Vagina (tissue), 2 donors: ENCODE results near the gene CDC42EP3. TPM values are rescaled to one million over a fixed set of nuclear protein-coding genes. Genes with fewer than 3 reads are reported as not detected.

ENCODE experiments used
- DNase-seq, 2 donors: peaks; one replicate each; pipeline ENCODE4 v3.0.0-alpha.2; 2017; ENCODE audit errors: extremely low spot score in 2 of 2
- H3K27ac ChIP-seq: fragments of 200-600 bp; sonication (generic); one replicate; pipeline ENCODE4 v1.5.1; 2019
- H3K27me3 ChIP-seq: fragments of 200-600 bp; sonication (generic); one replicate; pipeline ENCODE4 v1.5.1; 2019
- H3K36me3 ChIP-seq, 2 donors: fragments of 200-600 bp; sonication (generic); one replicate each; pipeline ENCODE4 v1.5.1; 2017 to 2019
- H3K4me1 ChIP-seq: fragments of 200-600 bp; sonication (generic); one replicate; pipeline ENCODE4 v1.5.1; 2019
- H3K4me3 ChIP-seq, 2 donors: fragments of 200-600 bp; sonication (generic); 1 replicate in 1 of 2; 2 replicates in 1 of 2; pipeline ENCODE4 v1.5.1; 2016 to 2019
- H3K9me3 ChIP-seq: fragments of 200-600 bp; sonication (generic); one replicate; pipeline ENCODE4 v1.5.1; 2019
- CTCF ChIP-seq, 3 experiments: fragments of 450-650 bp in 2 of 3; fragments of 200-600 bp in 1 of 3; sonication (generic) in 1 of 3; IDR thresholded peaks; one replicate each; pipeline ENCODE4 v1.5.1; 2017 to 2019; ENCODE audit warnings: antibody characterized with exemption in 3 of 3, mild to moderate bottlenecking in 2 of 3, moderate library complexity in 2 of 3
- POLR2A ChIP-seq, 2 donors: fragments of 450-650 bp; IDR thresholded peaks; one replicate each; pipeline ENCODE4 v1.6.1; 2017; ENCODE audit warnings: antibody characterized with exemption in 2 of 2, mild to moderate bottlenecking in 2 of 2, moderate library complexity in 2 of 2
- POLR2AphosphoS5 ChIP-seq, 2 donors: sonication (generic); formaldehyde crosslinking; IDR thresholded peaks; one replicate each; pipeline ENCODE4 v1.9.0; 2017; ENCODE audit warnings: antibody characterized with exemption in 2 of 2, mild to moderate bottlenecking in 2 of 2, low read depth in 1 of 2; ENCODE audit not compliant: insufficient read depth in 1 of 2
- intact Hi-C: fragments of 100-400 bp; cut with DNase I; formaldehyde crosslinking; loops from one replicate; pipeline ENCODE4 v1.15.1; 2023
- total RNA-seq: library from RNA; depleted of rRNA; stranded (reverse); fragments of >200 nt; gene quantifications from one replicate; pipeline ENCODE4 v1.2.3, GENCODE V29; 2016

CDC42EP3 gene
- total RNA-seq, 1 donor from 2014 or later: 44.4 TPM

GRCh38 chr2:37647971-37648330, 23.5 kb downstream of the CDC42EP3 start:
- H3K4me3 ChIP-seq: no peak overlapping the region
- no peaks in the 10 kb centered on the region for H3K27me3 ChIP-seq
- peaks cover 0 to 10% of the 10 kb centered on the region in 2 donors for H3K36me3 ChIP-seq
- H3K4me1 ChIP-seq: peaks cover 38% of the 10 kb centered on the region
- DNase-seq: no peak
- H3K9me3 ChIP-seq: no peaks in the 10 kb centered on the region
- intact Hi-C loops: no loop called here
- H3K27ac ChIP-seq: peak overlapping the region; percentile 40
- TF ChIP-seq POLR2AphosphoS5 (IDR thresholded peaks at IDR 0.05; ENCODE audit: insufficient read depth in 1 of 2, low read depth in 1 of 2) (no peak), CTCF (IDR thresholded peaks at IDR 0.05) (no peak), POLR2A (IDR thresholded peaks at IDR 0.05) (no peak)

- Histone ChIP-seq H3K27ac (no peak overlapping the region), H3K4me1 (peaks cover 36% of the 10 kb centered on the region)
- TF ChIP-seq POLR2AphosphoS5 (IDR thresholded peaks at IDR 0.05; ENCODE audit: insufficient read depth in 1 of 2, low read depth in 1 of 2): no peak
- no peak for TF ChIP-seq CTCF (IDR thresholded peaks at IDR 0.05)
- no peak for TF ChIP-seq POLR2A (IDR thresholded peaks at IDR 0.05)
These were observed 25.6 kb downstream of the CDC42EP3 start for GRCh38 chr2:37645836-37646235.

GRCh38 chr2:37645362-37645761, 26.1 kb downstream of the CDC42EP3 start:
- H3K4me3 ChIP-seq: no peak overlapping the region
- DNase-seq: no peak
- TF ChIP-seq POLR2AphosphoS5 (IDR thresholded peaks at IDR 0.05; ENCODE audit: insufficient read depth in 1 of 2, low read depth in 1 of 2) (no peak), CTCF (IDR thresholded peaks at IDR 0.05) (no peak), POLR2A (IDR thresholded peaks at IDR 0.05) (no peak)
- peaks cover 36% of the 10 kb centered on the region for H3K4me1 ChIP-seq
- H3K27ac ChIP-seq: no peak overlapping the region
- no peaks in the 10 kb centered on the region for H3K27me3 ChIP-seq
- peaks cover 0 to 10% of the 10 kb centered on the region in 2 donors for H3K36me3 ChIP-seq
- H3K9me3 ChIP-seq: no peaks in the 10 kb centered on the region
- intact Hi-C loops: no loop called here

More at GRCh38 chr2:37645836-37646235, 25.6 kb downstream of the CDC42EP3 start:
- Histone ChIP-seq H3K9me3 (no peaks in the 10 kb centered on the region), H3K4me3 (no peak overlapping the region), H3K27me3 (no peaks in the 10 kb centered on the region), H3K36me3 (peaks cover 0 to 10% of the 10 kb centered on the region in 2 donors)
- intact Hi-C loops: no loop called here
- DNase-seq: peak in 1 of 2 donors; percentile 88

- Histone ChIP-seq H3K4me3 (no peak overlapping the region), H3K36me3 (peaks cover 0 to 10% of the 10 kb centered on the region in 2 donors), H3K27me3 (no peaks in the 10 kb centered on the region), H3K4me1 (peaks cover 36% of the 10 kb centered on the region), H3K9me3 (no peaks in the 10 kb centered on the region), H3K27ac (no peak overlapping the region)
- TF ChIP-seq POLR2AphosphoS5 (IDR thresholded peaks at IDR 0.05; ENCODE audit: insufficient read depth in 1 of 2, low read depth in 1 of 2): no peak
- TF ChIP-seq CTCF (IDR thresholded peaks at IDR 0.05): no peak
- TF ChIP-seq POLR2A (IDR thresholded peaks at IDR 0.05): no peak
- no peak for DNase-seq
- intact Hi-C loops: no loop called here
These were observed 27.3 kb downstream of the CDC42EP3 start for GRCh38 chr2:37644191-37644590.

GRCh38 chr2:37643730-37644078, 27.7 kb downstream of the CDC42EP3 start:
- H3K27me3 ChIP-seq: no peaks in the 10 kb centered on the region
- H3K4me1 ChIP-seq: peaks cover 33% of the 10 kb centered on the region
- DNase-seq: no peak
- no peak for TF ChIP-seq POLR2AphosphoS5 (IDR thresholded peaks at IDR 0.05; ENCODE audit: insufficient read depth in 1 of 2, low read depth in 1 of 2)
- no peak for TF ChIP-seq POLR2A (IDR thresholded peaks at IDR 0.05)
- no peak for TF ChIP-seq CTCF (IDR thresholded peaks at IDR 0.05)
- H3K4me3 ChIP-seq: no peak overlapping the region
- H3K36me3 ChIP-seq: peaks cover 0 to 10% of the 10 kb centered on the region in 2 donors
- no peak overlapping the region for H3K27ac ChIP-seq
- H3K9me3 ChIP-seq: no peaks in the 10 kb centered on the region
- intact Hi-C loops: no loop called here
